ENCODE results near the gene KSR2.
"Not testable (repeated sequence)": the region's sequence is repeated elsewhere in the genome, so short reads cannot be mapped to it uniquely, and the experiment has no call there.

KSR2 gene

GRCh38 chr12:117857632-117858612 is 110.9 kb downstream of the KSR2 start:
- DNase-seq (ENCODE audit: low spot score): peak; percentile 73

- not testable (repeated sequence) for DNase-seq (ENCODE audit: low spot score)
These were observed 111.7 kb downstream of the KSR2 start for GRCh38 chr12:117857139-117857538.

- DNase-seq (ENCODE audit: low spot score): no peak
These were observed 113.6 kb downstream of the KSR2 start for GRCh38 chr12:117855165-117855564.

- peak; percentile 45 for DNase-seq (ENCODE audit: low spot score)
These were observed 114.3 kb downstream of the KSR2 start for GRCh38 chr12:117854339-117855012.

GRCh38 chr12:117853600-117853999 is 115.2 kb downstream of the KSR2 start:
- DNase-seq (ENCODE audit: low spot score): no peak

GRCh38 chr12:117850048-117850447 is 118.7 kb downstream of the KSR2 start:
- DNase-seq (ENCODE audit: low spot score): peak; percentile 72

GRCh38 chr12:117847371-117847770 is 121.4 kb downstream of the KSR2 start:
- no peak for DNase-seq (ENCODE audit: low spot score)

- no peak for DNase-seq (ENCODE audit: low spot score)
These were observed 123.4 kb downstream of the KSR2 start for GRCh38 chr12:117845271-117845904.

- DNase-seq (ENCODE audit: low spot score): no peak
These were observed 124.5 kb downstream of the KSR2 start for GRCh38 chr12:117844114-117844830.

GRCh38 chr12:117842630-117843029 is 126.2 kb downstream of the KSR2 start:
- no peak for DNase-seq (ENCODE audit: low spot score)

- no peak for DNase-seq (ENCODE audit: low spot score)
These were observed 126.6 kb downstream of the KSR2 start for GRCh38 chr12:117842220-117842619.

GRCh38 chr12:117837737-117838050 is 131.1 kb downstream of the KSR2 start:
- no peak for DNase-seq (ENCODE audit: low spot score)

GRCh38 chr12:117836999-117837736 is 131.6 kb downstream of the KSR2 start:
- DNase-seq (ENCODE audit: low spot score): peak; percentile 85

GRCh38 chr12:117836476-117836875 is 132.3 kb downstream of the KSR2 start:
- no peak for DNase-seq (ENCODE audit: low spot score)

GRCh38 chr12:117835156-117835555 is 133.6 kb downstream of the KSR2 start:
- no peak for DNase-seq (ENCODE audit: low spot score)

- DNase-seq (ENCODE audit: low spot score): peak; percentile 56
These were observed 136.0 kb downstream of the KSR2 start for GRCh38 chr12:117832459-117833457.

- DNase-seq (ENCODE audit: low spot score): no peak
These were observed 138.3 kb downstream of the KSR2 start for GRCh38 chr12:117830471-117830870.

- DNase-seq (ENCODE audit: low spot score): no peak
These were observed 139.7 kb downstream of the KSR2 start for GRCh38 chr12:117829108-117829507.

- DNase-seq (ENCODE audit: low spot score): no peak
These were observed 141.1 kb downstream of the KSR2 start for GRCh38 chr12:117827660-117828059.

GRCh38 chr12:117825827-117826226 is 143.0 kb downstream of the KSR2 start:
- DNase-seq (ENCODE audit: low spot score): no peak

All from AG20443 (cell line).